ENCODE measurements around the gene HIPK1. TPM values are rescaled to one million over a fixed set of nuclear protein-coding genes. Genes with fewer than 3 reads are reported as not detected.

The HIPK1 gene
- total RNA-seq, 1 donor from 2014 or later: 52.3 TPM

GRCh38 chr1:113904293-113904673 is 24.8 kb upstream of the HIPK1 start:
- intact Hi-C loops (cut with DNase I): loop anchor here (2.0 to 10.0 kb wide), 2 partner anchors 25 to 69 kb away; partner anchors contain the start of gene HIPK1
- H3K4me1 ChIP-seq: peaks cover 22% of the 10 kb centered on the region
- H3K9me3 ChIP-seq: no peaks in the 10 kb centered on the region
- no peaks in the 10 kb centered on the region for H3K27me3 ChIP-seq
- no peak for DNase-seq (ENCODE audit: extremely low spot score in 2 of 2)
- H3K4me3 ChIP-seq: peak overlapping the region; percentile 67 to 86
- peak overlapping the region; percentile 95 for H3K27ac ChIP-seq
- TF ChIP-seq POLR2AphosphoS5 (IDR thresholded peaks at IDR 0.05; ENCODE audit: insufficient read depth in 1 of 2, low read depth in 1 of 2): no peak
- no peak for TF ChIP-seq POLR2A (IDR thresholded peaks at IDR 0.05)
- no peak for TF ChIP-seq CTCF (IDR thresholded peaks at IDR 0.05)
- peaks cover 0 to 25% of the 10 kb centered on the region in 2 donors for H3K36me3 ChIP-seq

- intact Hi-C loops (cut with DNase I): loop anchor here (2.0 to 10.0 kb wide), 2 partner anchors 24 to 70 kb away; partner anchors contain the start of gene HIPK1
- peaks cover 0 to 21% of the 10 kb centered on the region in 2 donors for H3K36me3 ChIP-seq
- H3K4me1 ChIP-seq: peaks cover 22% of the 10 kb centered on the region
- TF ChIP-seq CTCF (IDR thresholded peaks at IDR 0.05) (peak; percentile 39 to 84 (median 82)), POLR2AphosphoS5 (IDR thresholded peaks at IDR 0.05; ENCODE audit: insufficient read depth in 1 of 2, low read depth in 1 of 2) (peak; percentile 94 to 98), POLR2A (IDR thresholded peaks at IDR 0.05) (peak in 1 of 2 donors; percentile 50)
- no peaks in the 10 kb centered on the region for H3K27me3 ChIP-seq
- peak; percentile 99 for DNase-seq (ENCODE audit: extremely low spot score in 2 of 2)
- H3K9me3 ChIP-seq: no peaks in the 10 kb centered on the region
- H3K4me3 ChIP-seq: peak within 1 kb of the TSS; percentile 67 to 86
- H3K27ac ChIP-seq: peak within 1 kb of the TSS; percentile 95
Observed at GRCh38 chr1:113904674-113905434, 24.3 kb upstream of the HIPK1 start, which contains the start of the genes AP4B1 and DCLRE1B. Gene AP4B1, minus strand, starts transcription at chr1:113904799. Its CDS starts 82 bp downstream, at chr1:113904717. Gene DCLRE1B, plus strand, starts transcription at chr1:113905326. Its CDS starts 261 bp downstream, at chr1:113905587.

- DNase-seq (ENCODE audit: extremely low spot score in 2 of 2): peak in 1 of 2 donors; percentile 94
- peak overlapping the region; percentile 95 for H3K27ac ChIP-seq
- peaks cover 0 to 15% of the 10 kb centered on the region in 2 donors for H3K36me3 ChIP-seq
Observed at GRCh38 chr1:113905435-113905861, 23.7 kb upstream of the HIPK1 start.

GRCh38 chr1:113912594-113913311 is 16.4 kb upstream of the HIPK1 start:
- H3K4me3 ChIP-seq: no peak overlapping the region
- H3K9me3 ChIP-seq: no peaks in the 10 kb centered on the region
- no peak for DNase-seq (ENCODE audit: extremely low spot score in 2 of 2)
- TF ChIP-seq POLR2AphosphoS5 (IDR thresholded peaks at IDR 0.05; ENCODE audit: insufficient read depth in 1 of 2, low read depth in 1 of 2) (no peak), POLR2A (IDR thresholded peaks at IDR 0.05) (no peak), CTCF (IDR thresholded peaks at IDR 0.05) (no peak)
- peaks cover 0 to 27% of the 10 kb centered on the region in 2 donors for H3K36me3 ChIP-seq
- peaks cover 4% of the 10 kb centered on the region for H3K4me1 ChIP-seq
- no peaks in the 10 kb centered on the region for H3K27me3 ChIP-seq
- intact Hi-C loops (cut with DNase I): no loop called here
- peak overlapping the region; percentile 49 for H3K27ac ChIP-seq

More at GRCh38 chr1:113905435-113905861, 23.7 kb upstream of the HIPK1 start:
- Histone ChIP-seq H3K4me3 (peak overlapping the region; percentile 67 to 86), H3K9me3 (no peaks in the 10 kb centered on the region), H3K4me1 (peaks cover 22% of the 10 kb centered on the region), H3K27me3 (no peaks in the 10 kb centered on the region)
- TF ChIP-seq POLR2AphosphoS5 (IDR thresholded peaks at IDR 0.05; ENCODE audit: insufficient read depth in 1 of 2, low read depth in 1 of 2) (no peak), CTCF (IDR thresholded peaks at IDR 0.05) (no peak), POLR2A (IDR thresholded peaks at IDR 0.05) (no peak)
- intact Hi-C loops (cut with DNase I): loop anchor here (2.0 to 10.0 kb wide), 2 partner anchors 23 to 71 kb away; partner anchors contain the start of gene HIPK1

Measured in vagina (tissue), 2 donors.